ENCODE results near the gene PIK3C2G. TPM values are rescaled to one million over a fixed set of nuclear protein-coding genes. Genes with fewer than 3 reads are reported as not detected.

Gene PIK3C2G
- total and polyA plus RNA-seq, 10 of the 15 experiments (the other 5 are each of a cell fraction or from before 2014, with no cell fraction given), result not detected

- no peak for TF ChIP-seq USF1 (IDR thresholded peaks at IDR 0.05; ENCODE audit: borderline replicate concordance, extremely low read length, insufficient read depth, low read depth, low read length)
- no peak for TF ChIP-seq CBX5 (IDR thresholded peaks at IDR 0.05; ENCODE audit: low read depth)
- no peak for TF ChIP-seq ELK1 (IDR thresholded peaks at IDR 0.05; ENCODE audit: low read depth, low read length)
- no peak for TF ChIP-seq IRF3 (IDR thresholded peaks at IDR 0.05)
- TF ChIP-seq KLF5 (IDR thresholded peaks at IDR 0.05; ENCODE audit: partially characterized antibody), result no peak
- TF ChIP-seq RELB (IDR thresholded peaks at IDR 0.05; ENCODE audit: low read depth), result no peak
- TF ChIP-seq TCF12 (IDR thresholded peaks at IDR 0.05; ENCODE audit: low read depth, low read length), result no peak
- TF ChIP-seq ZNF24 (IDR thresholded peaks at IDR 0.05), result no peak
- TF ChIP-seq WRNIP1 (IDR thresholded peaks at IDR 0.05; ENCODE audit: borderline replicate concordance, low read depth, low read length), result no peak
- TF ChIP-seq JUNB (IDR thresholded peaks at IDR 0.05), result no peak
- TF ChIP-seq MYC (IDR thresholded peaks at IDR 0.05; ENCODE audit: insufficient read depth, insufficient read length, insufficient replicate concordance, low read length, severe bottlenecking), result no peak
- no peak for TF ChIP-seq HDAC6 (IDR thresholded peaks at IDR 0.05; ENCODE audit: unreplicated experiment)
- TF ChIP-seq RBBP5 (conservative IDR thresholded peaks at IDR 0.05), result no peak
Measured at GRCh38 chr12:18284386-18284785, 23.1 kb downstream of the PIK3C2G start (continued).

Measured in GM12878 (cell line).